Measurements from ENCODE around the gene LRMDA.

The LRMDA gene

DNA sequence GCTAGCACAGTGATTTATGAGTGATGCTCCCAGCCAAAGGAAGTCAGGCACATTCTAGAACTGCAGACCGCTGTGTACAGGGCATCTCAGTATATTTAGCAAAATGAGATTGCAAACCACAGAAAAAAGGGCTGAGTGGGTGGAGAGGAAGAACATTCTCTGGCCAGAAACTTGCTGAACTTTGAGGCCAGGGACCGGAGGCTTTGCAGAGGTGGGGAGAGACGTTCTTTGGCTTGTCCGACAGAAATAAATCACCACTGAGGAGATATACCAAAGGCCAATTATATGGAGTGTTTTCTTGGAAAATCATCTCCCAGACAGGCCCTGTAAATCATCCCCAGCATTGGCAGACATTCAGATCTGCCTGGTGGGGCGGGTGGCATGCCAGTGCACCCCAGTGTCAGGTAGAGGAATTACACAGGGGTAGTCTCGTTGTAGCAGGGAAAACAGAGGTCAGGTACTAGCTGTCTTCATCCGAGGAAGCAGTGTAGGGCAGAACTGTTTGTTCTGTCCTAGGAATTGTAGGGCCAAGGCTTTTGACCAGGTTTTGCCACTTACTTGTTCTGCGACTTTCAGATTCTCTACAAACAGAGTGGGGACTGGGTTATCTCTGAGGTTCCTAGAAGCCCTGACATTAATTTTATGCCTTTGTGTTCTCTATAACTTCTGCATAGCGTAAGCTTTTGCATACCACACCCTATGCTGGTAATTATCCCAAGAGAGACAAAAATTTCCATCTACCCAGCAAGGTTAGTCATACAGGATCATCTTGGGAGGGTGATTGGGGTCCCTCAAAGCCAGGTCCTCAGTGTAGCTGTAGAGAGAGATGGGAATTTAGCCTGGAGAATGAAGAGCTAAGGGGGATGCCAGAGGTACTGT is 655.6 kb downstream of the LRMDA start:
- DNase-seq (ENCODE audit: low read depth) = no peak

DNA sequence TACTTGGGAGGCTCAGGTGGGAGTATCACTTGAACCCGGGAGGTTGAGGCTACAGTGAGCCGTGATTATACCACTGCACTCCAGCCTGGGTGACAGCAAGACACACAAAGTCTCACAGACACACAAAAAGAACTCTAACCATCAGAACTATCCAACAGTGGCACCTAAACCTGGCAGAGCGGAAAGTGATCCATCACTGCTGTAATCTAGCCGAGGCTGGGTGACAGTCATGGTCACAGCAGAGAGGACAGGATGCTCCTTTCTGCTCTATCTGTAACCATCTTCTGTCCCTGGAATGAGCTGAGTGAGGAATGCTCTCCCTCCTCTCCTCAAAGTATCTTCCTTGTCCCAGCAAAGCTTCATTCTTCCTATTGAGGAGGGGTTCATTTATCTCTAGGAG is 656.6 kb downstream of the LRMDA start:
- no peak for DNase-seq (ENCODE audit: low read depth)

DNA sequence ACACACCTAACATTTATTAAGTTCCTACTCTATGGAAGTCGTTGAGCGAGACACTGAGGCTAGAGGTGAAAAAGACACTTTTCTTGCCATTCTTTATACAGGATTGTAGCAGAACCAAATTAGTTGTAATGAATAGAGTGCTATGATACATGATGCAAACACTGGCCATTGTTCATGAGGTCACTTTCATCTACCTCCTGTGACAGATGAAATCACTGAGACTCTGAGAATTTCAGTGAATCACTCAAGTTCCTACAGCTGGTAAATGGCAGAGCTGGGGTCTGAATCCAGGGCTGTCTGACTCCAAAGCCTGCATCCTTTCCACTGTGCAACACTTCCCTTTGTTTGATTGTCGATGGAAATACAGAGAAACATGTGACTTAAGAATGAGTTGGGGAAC is 657.6 kb downstream of the LRMDA start:
- DNase-seq (ENCODE audit: low read depth) = no peak

DNA sequence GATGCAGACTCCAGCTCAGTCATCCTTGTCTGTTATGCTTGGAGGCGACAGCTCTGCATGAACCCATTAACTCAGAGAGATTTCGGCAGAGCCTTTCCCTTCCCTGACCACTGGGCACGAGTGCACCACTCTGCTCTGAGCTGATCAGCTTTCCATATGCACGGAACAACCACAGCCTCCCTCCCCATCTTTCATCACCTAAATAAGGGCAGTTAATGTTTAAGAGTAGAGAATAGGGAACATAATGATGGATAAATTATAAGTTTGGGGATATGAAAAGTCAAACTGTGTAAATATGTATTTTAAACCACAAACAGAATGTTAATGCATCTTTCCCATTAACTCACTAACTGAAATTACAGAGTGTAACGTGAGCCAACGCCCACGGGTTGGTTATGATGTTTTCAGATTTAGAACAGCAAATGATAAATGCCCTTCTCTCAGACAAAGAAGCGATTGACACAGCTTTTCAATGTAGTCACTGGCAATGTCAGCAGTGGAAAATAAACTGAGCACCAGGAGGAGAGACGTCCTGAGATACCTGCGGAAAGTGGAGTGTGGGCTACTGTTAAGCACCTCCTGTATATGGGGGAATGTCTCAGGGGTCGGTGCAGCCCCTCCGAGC is 658.2 kb downstream of the LRMDA start:
- no peak for DNase-seq (ENCODE audit: low read depth)

DNA sequence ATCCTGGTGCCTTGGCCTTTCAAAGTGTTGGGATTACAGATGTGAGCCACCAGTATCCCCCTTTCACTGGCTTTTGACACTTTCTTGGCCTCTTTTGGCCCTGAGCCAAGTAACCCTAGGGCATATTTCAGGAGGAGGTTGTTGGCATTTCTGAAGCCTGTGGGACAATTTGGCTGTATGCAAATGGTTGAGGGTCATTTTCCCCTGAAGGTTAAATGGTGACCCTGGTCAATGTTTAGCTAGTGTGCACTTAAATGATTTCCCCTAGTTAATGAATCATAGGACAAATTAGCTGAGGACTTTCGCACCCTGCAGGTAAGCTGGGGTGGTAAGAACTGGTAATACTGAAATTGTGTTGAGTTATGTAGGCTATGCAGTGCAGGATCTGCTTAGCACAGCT is 660.5 kb downstream of the LRMDA start:
- DNase-seq (ENCODE audit: low read depth) = no peak

DNA sequence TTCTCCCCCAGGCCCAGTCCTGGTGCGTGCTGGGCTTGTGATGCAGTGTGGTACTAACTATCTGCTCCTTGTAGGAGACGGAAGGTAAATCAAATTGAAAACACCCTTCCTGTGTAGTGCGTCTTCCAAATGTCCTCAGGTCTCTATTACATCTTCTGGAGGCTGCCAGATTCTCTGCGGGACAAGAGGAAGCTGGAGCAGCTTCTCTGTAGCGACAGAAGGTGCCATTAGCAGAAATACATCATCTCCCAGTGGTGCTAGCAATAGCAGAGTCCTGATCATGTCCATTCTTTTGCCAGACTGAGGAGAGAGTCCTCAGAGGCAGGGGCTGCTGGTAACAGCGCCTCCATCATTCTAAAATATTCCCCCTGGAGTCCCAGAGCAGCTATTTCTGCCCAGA is 675.2 kb downstream of the LRMDA start:
- no peak for DNase-seq (ENCODE audit: low read depth)

DNA sequence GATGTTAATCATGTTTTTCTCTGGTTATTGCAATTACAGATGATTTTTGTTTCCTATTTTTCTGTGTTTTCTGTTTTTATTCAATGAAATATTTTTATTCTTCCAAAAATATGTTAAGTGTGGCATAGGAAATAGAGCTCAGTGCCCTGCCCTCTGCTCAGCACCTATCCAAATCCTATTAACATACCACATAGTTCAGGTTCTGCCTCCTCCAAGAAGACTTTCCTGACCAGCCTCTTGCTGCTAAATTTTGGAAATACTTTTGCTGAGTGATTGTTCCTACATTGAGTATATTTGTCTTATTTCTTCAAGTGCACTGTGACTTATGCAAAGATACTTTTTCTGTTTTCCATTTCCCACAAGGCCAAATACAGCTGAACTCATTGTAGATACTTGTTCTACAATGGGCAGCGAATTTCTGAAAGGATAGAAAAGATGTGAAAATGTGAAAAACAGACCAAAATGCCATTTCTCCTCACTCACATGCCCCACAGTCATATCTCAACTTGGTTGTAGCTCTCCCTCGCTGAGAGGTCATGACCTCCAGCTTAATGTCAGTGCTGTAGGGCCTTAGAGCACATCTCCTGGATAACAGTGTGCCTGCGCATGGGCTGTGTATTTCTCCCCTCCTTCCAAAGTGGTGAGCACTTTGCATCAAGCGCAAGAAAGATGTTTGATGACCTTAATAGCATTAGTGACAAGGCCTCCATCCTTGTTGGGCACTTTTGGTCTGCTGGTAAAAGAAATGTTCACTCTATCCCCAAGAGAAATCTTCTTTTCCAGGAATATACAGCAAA is 677.3 kb downstream of the LRMDA start:
- DNase-seq (ENCODE audit: low read depth) = no peak

DNA sequence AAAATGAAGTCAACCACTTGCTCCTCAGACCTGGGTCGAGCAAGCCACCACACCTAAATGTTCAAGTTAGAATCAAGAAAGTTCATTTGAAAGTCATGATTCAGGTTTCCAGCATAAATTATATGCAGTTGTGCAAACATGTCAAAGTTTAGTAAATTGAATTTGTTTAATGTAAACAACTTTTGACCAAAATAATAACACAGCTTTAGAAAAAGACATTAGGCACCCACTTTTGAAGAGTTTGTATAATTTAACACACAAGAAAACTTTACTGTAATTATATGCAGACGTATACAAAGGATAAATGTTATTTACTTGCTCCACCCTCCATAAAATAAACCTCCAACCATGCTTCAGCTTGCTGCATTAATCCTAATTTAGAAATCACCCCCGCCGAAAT is 680.0 kb downstream of the LRMDA start:
- DNase-seq (ENCODE audit: low read depth) = no peak

DNA sequence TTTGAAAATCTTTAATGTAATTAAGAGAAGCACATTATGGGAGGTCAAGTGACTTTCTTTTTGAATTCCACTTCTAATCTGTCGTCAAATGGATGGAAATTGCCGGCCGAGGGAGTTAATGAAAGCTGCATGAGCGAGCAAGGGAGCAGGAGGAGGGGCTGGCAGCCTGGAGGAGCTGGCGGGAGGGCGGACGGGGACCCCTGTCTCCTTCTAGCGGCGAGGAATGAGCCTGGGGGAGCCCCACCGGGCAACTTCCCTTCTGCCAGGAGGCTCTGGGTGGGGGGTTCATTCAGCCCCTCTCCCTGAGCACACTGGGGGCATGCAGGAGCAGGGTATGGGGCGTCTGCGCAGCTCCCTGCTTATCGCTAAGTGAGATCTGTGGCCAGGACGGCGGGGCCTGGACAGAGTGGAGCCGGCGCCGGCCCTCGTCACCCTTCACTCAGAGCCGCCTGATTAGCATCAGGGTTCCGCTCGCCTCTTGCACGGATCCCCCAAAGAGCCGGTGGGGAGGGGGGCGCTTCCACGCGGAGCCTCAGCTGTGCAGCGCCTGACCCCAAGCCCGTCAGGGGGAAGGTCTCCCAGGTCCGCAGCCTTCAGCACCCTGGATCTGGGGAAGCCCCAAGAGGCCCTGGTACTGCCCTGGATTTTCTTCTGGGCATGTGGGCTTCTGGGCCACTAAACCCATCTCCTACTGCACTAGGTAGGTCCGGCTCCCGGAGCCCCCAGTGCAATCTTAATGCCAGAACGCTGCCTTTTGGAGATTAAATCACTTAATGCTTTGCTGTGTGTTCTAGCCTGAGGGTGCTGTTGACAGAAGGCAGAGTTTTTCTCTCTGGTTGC is 680.8 kb downstream of the LRMDA start:
- no peak for DNase-seq (ENCODE audit: low read depth)

DNA sequence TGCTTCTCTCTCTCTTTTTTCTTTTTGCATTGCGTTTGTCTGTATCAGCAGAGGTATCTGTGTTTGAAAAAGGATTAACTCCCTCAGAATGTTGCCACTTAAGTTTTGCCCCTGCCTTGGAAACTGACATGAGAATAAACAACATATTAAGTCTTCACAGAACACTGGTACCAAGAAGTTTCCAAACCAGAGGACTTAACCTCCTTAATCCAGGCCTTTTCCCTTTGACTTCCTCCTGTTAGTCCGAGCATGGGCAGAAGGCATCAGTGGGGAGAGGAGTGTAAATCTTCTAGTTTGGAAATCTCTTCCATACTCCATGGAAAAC is 681.4 kb downstream of the LRMDA start:
- DNase-seq (ENCODE audit: low read depth) = no peak

DNA sequence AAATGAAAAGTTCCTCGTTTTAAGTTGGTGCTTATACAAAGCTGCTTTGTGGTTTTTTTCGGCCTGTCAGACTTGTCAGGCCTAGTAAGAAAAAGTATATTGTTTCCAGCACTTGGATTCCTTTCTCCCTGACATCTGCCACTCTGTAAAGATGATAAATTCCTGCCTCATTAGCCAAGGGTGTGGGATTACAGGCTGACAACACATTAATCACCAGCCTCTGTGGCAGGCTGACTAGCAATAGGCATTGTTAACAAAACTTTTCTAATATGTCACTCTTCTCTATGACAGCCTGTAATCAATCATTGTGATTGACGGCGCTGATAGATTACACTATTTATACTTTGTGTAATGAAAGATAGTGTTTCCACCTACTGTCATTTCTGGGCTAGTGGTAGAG is 682.5 kb downstream of the LRMDA start:
- no peak for DNase-seq (ENCODE audit: low read depth)

DNA sequence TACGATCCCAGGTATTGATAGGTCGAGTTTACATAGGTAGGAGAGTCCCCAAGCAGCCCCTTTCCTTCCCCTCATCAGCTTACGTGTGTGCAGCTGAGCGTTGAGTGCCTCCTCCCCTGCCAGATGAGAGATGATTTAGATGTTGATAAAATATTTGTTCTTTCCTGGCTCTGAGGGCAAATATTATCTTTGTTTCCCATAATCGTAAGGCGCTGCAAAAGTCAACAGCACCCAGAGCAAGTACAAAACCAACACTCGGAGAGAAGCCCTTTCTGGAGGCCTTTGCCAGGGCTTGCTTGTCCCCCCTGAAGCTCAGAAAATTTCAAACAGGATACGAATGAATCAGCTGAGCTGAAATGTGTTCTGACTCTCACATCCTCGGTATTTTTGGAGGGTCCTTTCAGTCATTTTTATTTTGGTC is 683.2 kb downstream of the LRMDA start:
- DNase-seq (ENCODE audit: low read depth) = no peak

DNA sequence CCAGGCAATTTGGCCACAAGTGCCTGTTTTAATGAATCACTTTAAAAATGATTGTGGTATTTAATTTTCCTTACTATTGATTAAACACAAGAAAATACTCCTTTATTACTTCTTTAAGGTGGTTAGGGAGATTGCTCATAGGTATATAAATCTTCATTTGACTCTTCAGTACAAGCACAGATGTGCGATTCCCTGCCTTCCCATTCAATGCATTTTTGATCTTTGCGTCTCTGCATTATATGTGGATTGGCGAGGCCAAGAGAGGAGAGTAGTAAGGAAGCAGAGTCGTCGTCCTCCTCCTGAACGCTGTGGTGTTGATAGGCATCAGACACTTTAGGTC is 683.7 kb downstream of the LRMDA start:
- DNase-seq (ENCODE audit: low read depth) = no peak

DNA sequence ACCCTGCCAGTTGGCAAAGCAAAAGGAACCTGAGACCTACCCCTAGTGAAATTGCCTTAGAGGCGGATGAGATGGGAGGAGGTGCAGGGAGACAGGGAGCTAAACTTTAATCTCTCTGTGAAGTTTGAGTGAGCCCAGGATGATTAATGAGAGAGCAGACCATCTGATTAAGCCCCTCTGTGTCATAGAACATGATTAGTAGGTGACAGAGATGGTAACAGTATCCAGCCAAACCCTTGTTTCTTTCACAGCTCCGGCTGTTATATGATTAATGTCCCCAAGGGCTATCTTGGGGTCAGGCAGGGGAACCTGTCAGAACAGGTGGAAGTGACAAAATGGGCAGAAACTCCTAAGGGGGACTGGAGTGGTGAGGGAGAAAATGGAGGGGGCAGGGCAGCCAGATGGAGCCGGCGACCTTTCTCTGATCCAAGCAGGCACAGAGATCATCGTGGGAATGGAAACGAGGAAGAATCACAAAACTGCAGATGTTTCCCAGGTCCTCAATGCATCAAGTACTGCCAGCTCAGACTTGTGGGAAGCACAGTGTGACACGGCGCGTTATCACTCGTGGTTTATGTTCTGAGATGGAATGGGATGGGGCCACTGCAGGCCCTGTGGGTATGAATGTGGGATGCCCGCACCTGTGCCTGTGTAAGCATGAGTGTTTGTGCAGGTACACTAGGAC is 684.2 kb downstream of the LRMDA start:
- DNase-seq (ENCODE audit: low read depth) = no peak

DNA sequence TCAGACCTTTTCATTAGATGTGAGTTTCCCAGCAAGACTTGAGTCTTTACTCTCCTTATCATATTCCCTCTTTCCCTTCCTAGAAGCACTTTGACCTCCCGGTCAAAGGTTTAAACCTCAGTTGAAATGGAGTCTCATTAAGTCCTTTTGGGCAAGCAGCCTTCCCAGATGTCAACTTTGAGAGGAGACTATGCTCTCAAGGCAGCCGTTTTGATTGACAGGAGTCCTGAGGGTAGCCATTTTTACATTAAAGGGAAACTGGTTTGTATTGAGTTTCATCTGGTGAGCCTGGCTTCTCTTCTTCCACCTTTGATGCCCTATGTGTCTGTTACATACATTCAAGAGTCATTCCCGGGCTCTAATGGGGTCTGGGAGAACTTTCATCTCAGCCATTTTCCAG is 685.1 kb downstream of the LRMDA start:
- no peak for DNase-seq (ENCODE audit: low read depth)

DNA sequence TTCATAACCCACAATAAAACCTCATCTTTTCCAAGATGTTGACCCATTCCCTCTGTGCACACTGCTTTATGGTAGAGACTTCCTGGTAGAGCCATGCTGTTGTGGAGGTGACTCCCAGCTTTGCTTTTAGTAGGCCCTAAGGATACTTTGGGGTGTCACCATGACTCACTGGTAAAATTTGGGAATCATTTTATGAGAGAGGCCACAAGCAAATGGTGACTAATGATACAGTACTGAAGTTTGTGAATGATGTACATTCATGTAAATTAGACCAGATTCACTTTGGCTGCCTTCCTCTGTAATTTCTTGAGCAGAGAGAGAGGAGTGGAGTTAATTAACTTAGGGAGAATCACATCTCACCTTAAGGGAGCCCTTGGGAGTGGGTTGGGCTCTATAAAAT is 686.5 kb downstream of the LRMDA start:
- DNase-seq (ENCODE audit: low read depth) = no peak

DNA sequence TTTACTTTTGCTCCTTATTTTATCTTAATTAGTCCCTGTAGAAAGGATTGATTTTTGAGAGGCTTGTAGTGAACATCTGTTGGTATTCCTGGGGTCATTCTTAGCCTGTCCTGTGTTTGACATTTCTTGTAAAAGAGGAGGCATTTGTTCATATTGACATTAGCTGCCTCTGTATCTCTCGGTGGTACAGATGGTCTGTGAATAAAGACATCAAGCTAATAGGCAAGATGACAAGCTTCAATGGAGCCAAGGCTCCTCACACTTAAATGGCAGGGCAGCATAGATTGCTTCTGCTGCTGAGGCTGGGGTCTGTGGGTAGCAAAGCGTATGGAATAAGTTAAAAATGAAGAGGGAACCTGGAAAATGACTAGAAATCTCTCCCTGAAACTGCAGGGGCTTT is 687.6 kb downstream of the LRMDA start:
- DNase-seq (ENCODE audit: low read depth) = no peak

DNA sequence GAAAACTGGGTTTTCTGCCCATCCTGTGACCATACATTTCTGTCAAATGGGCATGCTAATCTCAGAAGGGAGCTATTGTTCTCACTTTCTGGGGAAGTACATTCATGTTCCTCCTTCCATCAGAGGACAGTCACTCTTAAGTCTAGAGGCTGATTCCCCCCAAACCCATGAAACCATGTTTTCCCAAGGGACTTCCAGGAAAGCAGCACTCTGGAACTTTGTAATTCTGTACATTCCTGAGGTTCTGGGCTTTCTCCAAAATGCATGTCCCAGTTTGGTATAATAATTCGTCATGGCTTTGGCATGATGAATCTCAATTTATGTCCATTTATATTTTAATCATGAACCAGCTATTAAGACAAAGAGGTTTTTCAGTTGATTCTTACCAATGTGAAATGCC is 688.1 kb downstream of the LRMDA start:
- DNase-seq (ENCODE audit: low read depth) = no peak

DNA sequence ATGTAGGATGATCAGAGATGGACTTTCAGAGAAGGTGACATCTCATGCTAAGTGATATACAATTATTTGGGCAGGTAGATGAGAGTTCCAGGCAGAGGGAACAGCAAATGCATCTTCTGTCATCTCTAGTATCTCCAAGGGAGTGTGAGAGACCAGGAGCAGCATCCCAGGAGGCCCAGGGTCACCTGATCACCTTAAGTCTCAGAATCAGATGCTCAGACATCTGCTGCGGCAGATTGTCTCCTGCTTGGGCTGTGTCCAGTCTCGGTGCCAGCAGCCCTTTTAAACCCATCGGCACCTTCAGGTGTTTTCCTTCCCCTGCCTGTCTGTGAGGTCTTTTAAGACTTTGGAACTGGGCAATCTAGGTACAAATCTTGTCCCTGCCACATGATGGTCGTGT is 690.6 kb downstream of the LRMDA start:
- DNase-seq (ENCODE audit: low read depth) = no peak

DNA sequence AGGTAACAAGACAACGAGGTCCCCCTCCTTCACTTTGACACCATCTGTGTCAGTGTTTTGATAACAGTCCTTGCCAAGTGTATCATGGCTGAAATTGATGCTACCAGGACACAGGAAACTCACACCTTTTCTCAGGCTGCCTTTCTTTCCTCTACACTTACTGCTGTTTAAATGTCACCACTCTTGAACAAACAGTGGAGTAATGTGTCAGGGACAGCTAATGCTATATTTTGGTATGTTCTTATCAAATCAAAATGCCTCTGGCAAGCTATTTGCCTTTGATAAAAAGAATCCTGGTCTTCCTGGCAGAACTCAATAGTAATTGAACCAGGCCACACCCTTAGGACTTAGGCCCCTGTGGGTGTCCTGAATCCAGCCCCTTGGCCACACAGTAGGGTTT is 692.9 kb downstream of the LRMDA start:
- DNase-seq (ENCODE audit: low read depth) = no peak

DNA sequence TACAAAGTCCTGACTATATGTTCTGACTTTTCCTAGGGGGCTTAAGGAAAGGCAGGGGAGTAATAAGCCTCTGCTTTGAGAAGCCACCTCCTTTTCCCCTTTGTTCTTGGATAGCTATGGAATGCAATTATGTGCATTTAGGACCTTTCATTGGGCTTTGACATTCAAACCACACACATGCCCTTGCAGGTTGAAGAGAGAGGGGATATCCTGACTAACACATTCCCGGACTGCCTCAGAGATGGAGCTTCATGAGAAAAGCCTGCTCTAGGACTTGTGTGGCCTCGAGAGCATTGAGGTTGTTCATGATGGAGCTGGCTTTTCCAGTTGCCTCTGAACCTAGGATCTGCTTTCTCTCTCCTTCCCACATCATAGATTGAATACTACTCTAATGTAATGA is 694.5 kb downstream of the LRMDA start:
- no peak for DNase-seq (ENCODE audit: low read depth)

Measured in stimulated activated CD8-positive, alpha-beta memory T cell treated with anti-CD3 and anti-CD28 coated beads, Interleukin-7, amount 100 ng/mL, for 24 hours (primary cell).